NCI-H774 (cell line): ENCODE results near the gene PLXNB1.

Source experiments
- DNase-seq: peaks from one replicate; lab custom pipeline; 2025; lab: John Stamatoyannopoulos, UW

PLXNB1 gene

GRCh38 chr3:48418651-48419050 is 11.2 kb downstream of the PLXNB1 start:
- no peak for DNase-seq

DNA sequence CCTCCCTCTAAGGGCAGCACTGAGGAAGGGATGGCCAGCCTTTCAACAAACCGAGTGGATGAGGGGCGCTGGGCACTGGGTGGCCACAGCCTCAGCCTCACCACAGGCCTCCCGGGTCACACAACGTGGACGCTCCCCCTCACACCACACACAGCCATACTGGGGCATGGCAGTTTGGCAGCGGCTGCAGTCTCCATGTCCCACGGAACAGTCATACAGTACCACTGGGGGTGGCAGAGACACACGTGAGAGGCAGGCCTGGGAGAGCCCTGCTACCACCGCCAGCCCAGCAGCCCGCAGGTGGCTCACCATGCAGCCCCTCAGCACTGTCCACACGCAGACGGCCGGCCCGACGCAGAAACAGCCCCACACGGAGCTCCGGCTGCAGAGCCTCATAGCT is 11.7 kb downstream of the PLXNB1 start:
- DNase-seq, result no peak

DNA sequence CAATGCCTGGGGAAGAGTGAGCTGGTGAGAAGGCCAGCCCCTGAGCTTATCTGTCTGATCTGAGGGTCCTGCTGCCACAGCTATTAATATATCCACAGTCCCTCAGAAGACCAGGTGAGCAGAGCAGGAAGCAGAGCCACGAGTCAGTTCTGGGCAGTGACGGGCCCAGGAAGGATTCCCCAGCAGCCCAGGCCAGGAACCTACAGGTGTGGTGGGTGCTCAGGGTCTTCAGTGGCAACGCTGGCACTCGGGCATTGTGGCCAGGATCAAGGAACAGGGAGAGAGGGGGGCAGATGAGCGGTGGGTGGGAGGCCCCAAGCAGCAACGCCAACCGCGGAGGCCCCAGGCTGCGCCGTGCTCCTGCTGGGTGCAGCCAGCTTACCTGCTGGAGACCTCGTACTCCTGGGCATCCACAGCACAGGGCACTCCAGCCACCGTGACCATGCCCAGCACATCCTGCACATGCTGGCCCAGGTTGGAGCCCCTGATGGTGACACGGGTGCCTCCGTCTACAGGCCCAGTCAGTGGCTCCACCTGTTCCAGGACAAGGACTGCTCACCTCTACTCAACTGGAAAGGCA is 12.3 kb downstream of the PLXNB1 start:
- no peak for DNase-seq

GRCh38 chr3:48416546-48416945 is 13.3 kb downstream of the PLXNB1 start:
- no peak for DNase-seq

- no peak for DNase-seq
Observed at GRCh38 chr3:48416091-48416505, 13.8 kb downstream of the PLXNB1 start.

DNA sequence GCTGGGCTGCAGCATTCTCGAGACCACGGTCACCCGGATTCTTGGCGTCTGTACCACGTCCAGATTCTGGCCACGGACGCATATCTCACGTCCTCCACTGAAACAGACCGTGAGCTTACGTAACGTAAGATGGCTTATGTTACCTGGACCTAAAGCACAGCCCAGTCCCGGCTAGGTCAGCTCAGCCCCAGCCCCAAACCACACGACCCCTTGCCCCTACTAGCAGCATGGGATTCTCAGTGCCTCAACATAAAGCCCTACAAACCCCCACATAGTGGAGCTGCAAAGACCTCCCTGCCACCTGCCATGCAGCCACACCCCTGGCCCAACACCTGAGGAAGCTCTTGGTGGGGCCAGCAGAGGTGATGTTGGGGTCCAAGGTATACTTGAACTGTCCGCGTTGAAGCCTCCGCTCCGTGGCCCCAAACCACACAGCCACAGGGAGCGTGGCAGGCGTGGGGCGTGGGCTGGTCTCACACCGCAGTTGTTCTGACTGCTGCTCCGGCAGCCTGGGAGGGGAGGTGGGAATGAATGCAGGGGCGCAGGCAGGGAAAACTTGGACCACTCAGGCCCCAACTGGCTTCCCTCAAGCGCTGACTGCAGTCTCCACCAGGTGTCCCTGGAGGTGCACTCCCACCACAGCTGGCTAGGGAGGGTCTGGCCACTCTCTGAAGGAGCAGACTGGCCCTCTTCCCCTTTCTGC is 14.5 kb downstream of the PLXNB1 start:
- DNase-seq, result no peak

- no peak for DNase-seq
Observed at GRCh38 chr3:48414376-48415250, 15.3 kb downstream of the PLXNB1 start.

DNA sequence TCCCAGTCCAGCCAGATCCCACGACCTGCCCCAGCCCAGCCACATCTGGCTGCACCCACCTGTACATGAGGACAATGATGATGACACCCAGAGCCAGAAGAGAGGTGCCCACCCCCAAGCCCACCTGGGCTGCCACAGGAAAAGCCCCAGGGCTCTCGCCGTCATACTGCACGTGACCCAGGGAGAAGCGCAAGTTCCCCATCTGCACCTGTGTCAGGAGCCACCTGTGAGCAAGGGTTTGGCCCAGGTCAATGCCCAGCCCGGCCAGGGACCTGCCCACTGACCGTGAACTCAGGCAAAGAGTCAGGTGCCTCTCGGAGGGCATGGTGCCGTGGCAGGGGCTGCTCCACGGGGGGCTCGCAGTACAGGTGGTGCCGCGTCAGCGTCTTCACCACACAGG is 16.3 kb downstream of the PLXNB1 start:
- DNase-seq, result no peak

DNA sequence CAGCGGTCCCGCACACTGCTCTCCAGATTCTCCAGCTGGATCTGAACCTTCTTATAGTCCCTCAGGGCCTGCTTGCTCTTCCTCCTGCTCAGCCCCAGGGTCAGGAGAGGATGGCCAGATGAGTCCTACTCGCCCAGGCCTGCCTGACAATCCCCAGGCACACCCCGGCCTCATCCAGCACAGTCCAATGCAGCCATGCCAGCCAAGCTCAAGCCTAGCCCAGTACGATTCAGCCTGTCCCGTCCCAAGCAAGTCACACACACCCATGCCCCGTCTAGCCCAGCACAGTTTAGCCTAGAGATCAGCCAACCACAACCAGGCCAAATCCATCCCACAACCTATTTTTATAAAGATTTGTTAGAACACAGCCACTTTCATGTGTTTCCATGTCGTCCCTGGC is 16.8 kb downstream of the PLXNB1 start:
- no peak for DNase-seq

DNA sequence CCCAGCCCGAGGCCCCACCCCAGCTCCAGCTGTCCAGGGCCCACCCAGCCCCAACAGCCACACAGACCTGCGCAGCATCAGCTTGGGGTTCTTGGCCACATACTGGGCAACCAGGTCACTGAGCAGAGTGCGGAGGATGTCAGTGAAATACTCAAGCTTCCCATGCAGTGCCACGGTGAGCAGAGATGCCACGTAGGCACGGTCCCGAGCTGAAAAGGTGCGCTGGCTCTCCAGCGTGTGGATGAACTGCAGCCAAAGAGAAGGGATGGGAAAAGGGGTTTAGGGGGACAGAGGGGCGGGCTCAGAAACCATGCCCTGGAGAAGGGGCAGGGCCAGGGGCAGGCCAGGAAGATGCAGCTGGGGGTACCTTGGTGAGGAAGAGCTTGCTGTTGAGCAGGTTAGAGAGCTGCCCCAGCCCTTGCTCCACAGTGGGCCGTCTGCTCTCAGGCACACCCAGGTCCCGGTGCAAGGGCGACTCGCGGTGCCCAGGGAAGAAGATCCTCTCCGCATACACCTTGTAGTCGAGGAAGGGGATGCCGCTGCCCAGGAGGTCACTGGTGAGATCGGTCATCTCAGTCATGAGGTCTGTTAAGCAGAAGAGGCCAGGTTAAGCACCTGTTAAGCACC is 17.4 kb downstream of the PLXNB1 start:
- DNase-seq, result no peak

DNA sequence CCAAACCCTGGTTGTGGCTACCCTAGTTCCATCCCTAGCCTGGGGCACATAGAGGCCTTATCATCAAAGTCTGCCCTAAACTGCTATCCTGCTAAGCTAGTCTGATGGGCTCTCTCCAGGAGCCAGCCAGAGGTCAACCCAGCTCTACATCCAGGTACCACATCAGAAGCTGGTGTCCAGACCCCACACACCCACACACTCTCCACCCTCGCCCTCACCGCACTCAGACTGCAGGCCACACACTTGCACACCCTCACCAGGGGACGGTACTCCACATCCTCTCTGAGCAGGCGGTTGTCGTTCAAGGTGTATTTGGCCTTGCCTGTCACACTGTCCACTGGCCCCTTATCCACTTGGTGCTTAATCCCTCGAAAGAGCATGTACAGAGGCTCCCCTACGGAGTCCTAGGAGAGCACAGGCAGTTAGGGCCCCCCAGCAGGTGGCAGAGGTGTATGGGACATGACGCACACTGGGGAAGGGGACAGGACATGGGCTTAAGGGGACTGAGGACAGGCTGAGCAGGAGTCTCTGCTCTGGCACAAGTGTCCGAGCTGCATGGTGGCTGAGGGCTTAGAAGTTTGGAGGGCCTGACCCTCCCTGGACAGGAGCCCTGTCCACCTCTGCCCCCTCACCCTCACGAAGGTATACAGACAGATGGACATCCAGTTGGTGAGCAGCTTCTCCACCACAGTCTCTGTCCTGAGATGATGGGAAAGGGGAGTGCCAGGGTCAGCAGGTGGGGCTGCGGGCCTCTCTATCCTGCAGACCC is 18.1 kb downstream of the PLXNB1 start:
- no peak for DNase-seq

GRCh38 chr3:48411041-48411588 is 18.8 kb downstream of the PLXNB1 start:
- DNase-seq, result no peak

DNA sequence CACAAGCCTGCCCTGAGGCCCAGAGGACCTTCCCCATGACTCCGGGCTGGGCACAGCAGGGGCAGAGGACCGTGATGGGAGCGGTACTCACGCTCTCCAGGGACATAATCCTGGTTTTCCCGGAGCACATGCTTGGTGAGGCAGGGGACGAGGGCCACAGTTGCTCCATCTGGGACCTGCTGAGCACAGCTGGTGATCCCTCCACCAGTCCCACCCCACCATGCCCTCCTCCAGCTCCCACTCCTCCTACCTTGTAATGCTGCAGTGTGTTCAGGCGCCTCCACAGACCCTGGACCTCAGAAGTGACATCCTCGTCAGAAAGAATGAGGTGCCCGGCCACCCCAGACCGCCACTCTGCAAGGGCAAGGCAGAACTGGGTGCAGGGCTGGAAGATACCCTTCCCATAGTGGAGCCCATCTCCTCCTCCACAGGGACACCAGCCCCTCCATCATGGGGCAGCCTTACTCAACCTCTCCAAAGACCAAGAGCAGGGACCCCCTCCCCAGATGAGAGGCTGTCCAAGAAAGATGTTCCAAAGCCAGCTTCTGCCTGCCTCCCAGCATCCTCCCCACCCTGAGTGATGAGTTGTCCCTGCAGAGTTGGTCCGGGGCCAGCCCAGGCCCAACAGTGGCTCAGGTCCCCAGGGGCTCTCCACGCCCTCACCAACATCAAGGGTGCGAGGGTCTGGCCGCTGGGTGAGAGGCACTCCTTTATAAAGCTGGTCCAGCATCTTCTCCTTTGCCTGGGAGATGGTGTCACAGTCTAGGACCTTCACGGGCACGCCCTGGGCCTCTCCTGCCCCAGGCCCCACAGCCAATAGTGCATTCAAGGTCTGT is 19.5 kb downstream of the PLXNB1 start:
- DNase-seq, result no peak

DNA sequence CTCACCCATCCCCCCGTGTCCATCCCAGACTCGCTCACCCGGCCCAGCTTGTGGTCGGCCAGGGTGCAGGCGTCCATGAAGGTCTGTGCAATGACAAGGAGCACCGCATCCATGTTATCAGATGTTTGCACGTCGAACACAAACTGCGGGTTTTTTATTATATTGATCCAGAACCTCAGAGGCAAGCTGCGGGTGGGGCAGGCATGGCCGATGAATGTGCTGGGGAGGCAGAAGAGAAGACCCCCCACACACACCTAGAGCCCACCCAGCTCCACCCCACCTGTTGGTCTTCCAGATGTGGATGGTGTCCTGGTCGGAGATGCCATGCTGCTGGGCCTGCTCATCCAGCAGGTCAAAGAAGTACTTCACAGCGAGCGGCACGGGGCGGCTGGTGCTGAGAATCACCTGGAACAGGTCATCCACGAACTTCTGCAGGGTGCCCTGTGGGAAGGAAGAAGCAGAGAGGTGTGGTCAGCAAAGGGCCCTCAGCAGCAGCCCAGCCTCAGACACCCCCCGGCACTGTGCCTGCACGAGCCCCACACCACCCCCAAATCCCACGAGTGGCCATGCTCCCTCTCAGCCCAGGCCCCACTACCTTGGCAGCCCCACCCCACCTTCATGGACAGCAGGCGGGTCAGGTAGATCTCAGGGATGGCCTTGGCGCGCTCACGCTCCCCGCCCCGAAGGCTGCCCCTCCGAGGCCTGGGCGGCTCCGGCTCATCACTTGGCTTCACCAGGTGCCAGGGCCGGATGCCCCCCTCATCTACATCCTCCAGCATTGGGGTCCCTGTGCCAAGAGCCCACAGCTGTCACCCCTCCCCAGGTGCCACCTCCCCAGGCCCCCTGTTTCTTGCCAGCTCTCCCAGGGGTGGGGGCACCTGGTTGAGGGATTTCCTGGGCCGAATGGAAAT is 20.3 kb downstream of the PLXNB1 start:
- DNase-seq, result no peak

- DNase-seq, result no peak
Observed at GRCh38 chr3:48408823-48409281, 21.0 kb downstream of the PLXNB1 start.

DNA sequence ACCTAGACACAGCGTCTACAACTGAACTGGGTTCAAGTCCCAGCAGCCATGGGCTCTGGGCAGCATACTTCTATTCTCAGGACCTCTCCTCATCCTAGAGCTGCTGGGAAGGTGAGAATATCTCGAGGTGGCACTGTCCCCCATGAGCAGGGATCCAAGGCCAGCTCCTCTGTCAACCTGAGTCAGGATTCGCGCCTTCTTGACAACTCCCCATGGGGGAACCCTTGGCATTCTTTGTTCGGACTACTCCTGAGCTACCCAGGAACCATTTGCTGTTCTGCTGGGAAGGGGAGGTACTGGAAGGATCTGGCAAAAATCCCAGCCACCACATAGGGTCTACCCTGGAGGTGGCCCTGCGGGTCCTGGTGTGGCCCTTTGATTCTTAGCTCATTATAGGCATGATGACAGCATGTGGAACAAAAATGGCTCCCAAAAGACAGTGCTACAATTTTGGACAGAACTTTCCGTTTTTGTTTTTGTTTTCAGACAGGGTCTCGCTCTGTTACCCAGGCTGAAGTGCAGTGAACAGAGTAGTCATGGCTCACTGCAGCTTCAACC is 22.3 kb downstream of the PLXNB1 start:
- no peak for DNase-seq

GRCh38 chr3:48406443-48407431 is 23.1 kb downstream of the PLXNB1 start:
- DNase-seq, result no peak

DNA sequence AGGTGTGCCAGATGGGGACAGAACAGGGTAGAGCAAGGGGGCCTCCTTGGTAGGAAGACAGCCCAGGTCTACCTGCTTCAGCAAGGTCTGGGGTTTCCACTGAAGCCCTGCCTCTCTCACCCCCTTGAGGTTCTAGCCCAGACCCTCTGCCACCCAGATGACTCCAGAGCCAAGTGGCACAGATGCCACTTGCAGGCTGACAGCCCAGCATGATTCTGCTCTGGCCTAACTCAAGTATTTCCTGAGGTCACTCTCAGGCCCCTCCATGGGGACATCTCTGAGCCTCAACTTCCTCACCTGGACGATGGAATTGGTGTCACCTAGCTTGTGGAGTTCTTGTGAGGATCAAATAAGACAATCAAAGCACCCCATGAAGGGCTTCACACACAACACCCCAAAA is 23.9 kb downstream of the PLXNB1 start:
- no peak for DNase-seq
